ENCODE measurements around the gene ZFPM1. TPM values are rescaled to one million over a fixed set of nuclear protein-coding genes. Genes with fewer than 3 reads are reported as not detected.

The ZFPM1 gene
- total and polyA plus RNA-seq, 2 of the 8 experiments (the other 6 are each of a cell fraction or from before 2014, with no cell fraction given), result 0.74 to 4.8 TPM

GRCh38 chr16:88536510-88536909 is 83.4 kb downstream of the ZFPM1 start:
- peaks cover 10% of the 10 kb centered on the region; the same call in 1 of the 2 replicates for H3K23me2 ChIP-seq (ENCODE audit: low read depth, low read length)
- H2BK5ac ChIP-seq (ENCODE audit: low read depth, low read length), result no peak overlapping the region
- H4K91ac ChIP-seq (replicated peaks; ENCODE audit: insufficient read length, low read length), result no peak overlapping the region
- H3K27me3 ChIP-seq (replicated peaks in 1 of 4; ENCODE audit: control insufficient read depth in 3 of 4, extremely low read depth in 1 of 4, insufficient read depth in 3 of 4, low read length in 3 of 4), result no peaks in the 10 kb centered on the region; a peak in 3 of 7 replicates
- H3K23ac ChIP-seq (ENCODE audit: insufficient read length), result no peak overlapping the region
- H3K14ac ChIP-seq (ENCODE audit: insufficient read length), result no peak overlapping the region
- H2AFZ ChIP-seq (ENCODE audit: low read length), result no peak overlapping the region
- H3K79me2 ChIP-seq (ENCODE audit: control insufficient read depth in 1 of 2, insufficient read depth in 2 of 2, low read length in 2 of 2), result no peaks in the 10 kb centered on the region
- peaks cover 0 to 10% of the 10 kb centered on the region in 2 experiments for H4K20me1 ChIP-seq (replicated peaks in 1 of 2; ENCODE audit: control insufficient read depth in 1 of 2, insufficient read depth in 2 of 2, low read length in 2 of 2)
- no peak overlapping the region for H2AK5ac ChIP-seq (ENCODE audit: low read depth, low read length)
- H3K9me3 ChIP-seq (ENCODE audit: insufficient read depth in 2 of 2, low read depth in 1 of 2, low read length in 1 of 2), result no peaks in the 10 kb centered on the region
- H2BK20ac ChIP-seq (ENCODE audit: low read length), result no peak overlapping the region
- no peak overlapping the region for H3K4me3 ChIP-seq (ENCODE audit: extremely low read depth in 1 of 4, insufficient read depth in 2 of 4, low read depth in 3 of 4, low read length in 4 of 4)
- CTCF ChIA-PET (ENCODE audit: partially characterized antibody), result interaction anchor here (0.6 to 1.8 kb wide), 15 partner anchors 9 to 190 kb away, joined by 3 to 12 read pairs (median 4); no protein-coding TSS in a partner anchor
- no peak overlapping the region for H3K4ac ChIP-seq (replicated peaks; ENCODE audit: insufficient read length, low read depth, low read length)
- H4K8ac ChIP-seq (ENCODE audit: extremely low read depth, insufficient read depth, low read length), result no peak overlapping the region; the same call in 1 of the 2 replicates
- no peak overlapping the region for H3K9ac ChIP-seq (replicated peaks in 1 of 4; ENCODE audit: extremely low read depth in 1 of 4, low read depth in 3 of 4, low read length in 3 of 4)
- no peak overlapping the region for H2BK120ac ChIP-seq (replicated peaks; ENCODE audit: low read depth, low read length)
- H3K56ac ChIP-seq (replicated peaks; ENCODE audit: insufficient read length, low read depth, low read length), result no peak overlapping the region
- peaks cover 0 to 21% (median 8%) of the 10 kb centered on the region in 4 experiments; a peak in 6 of 7 replicates for H3K4me1 ChIP-seq (replicated peaks in 1 of 4; ENCODE audit: control insufficient read depth in 3 of 4, insufficient read depth in 4 of 4, low read length in 3 of 4)
- no peaks in the 10 kb centered on the region; a peak in 1 of 8 replicates for H3K36me3 ChIP-seq (ENCODE audit: control insufficient read depth in 2 of 4, insufficient read depth in 4 of 4, low read length in 3 of 4)
- WGBS, 2 experiments (ENCODE audit: extremely low coverage in 1 of 2, insufficient coverage in 1 of 2, insufficient read length in 1 of 2, insufficient replicate concordance in 2 of 2, low coverage in 1 of 2, low lambda C conversion rate in 2 of 2, missing lambda C conversion rate in 1 of 2), result 95% methylated on average over 11 of the region's 11 CpGs; no CpG with 5 or more reads in 1 of the 2 experiments
- no peak for DNase-seq (ENCODE audit: low read depth in 1 of 2, low spot score in 2 of 2)
- 0 out of 2 replicates have a peak, but pooled peaks cover 4% of the 10 kb centered on the region for H3K79me1 ChIP-seq (ENCODE audit: low read depth, low read length)
- no peak overlapping the region for H3K27ac ChIP-seq (ENCODE audit: low read depth, low read length)
- no peak overlapping the region for H2BK12ac ChIP-seq (ENCODE audit: low read depth, low read length)
- H3K18ac ChIP-seq (ENCODE audit: extremely low read depth, low read length), result no peak overlapping the region
- no peak for FAIRE-seq
- POLR2A ChIA-PET (ENCODE audit: partially characterized antibody), result interaction anchor here (1.1 to 1.9 kb wide), 3 partner anchors 10 to 14 kb away, joined by 3 to 5 read pairs (median 4); no protein-coding TSS in a partner anchor
- H4K5ac ChIP-seq (ENCODE audit: insufficient read length, low read depth, low read length), result no peak overlapping the region
- no peak overlapping the region for H3K4me2 ChIP-seq (ENCODE audit: insufficient read depth in 1 of 2, low read depth in 2 of 2, low read length in 2 of 2)
- no peak overlapping the region for H2BK15ac ChIP-seq (ENCODE audit: low read length)
- no peak for TF ChIP-seq E2F6 (IDR thresholded peaks at IDR 0.05)
- no peak for TF ChIP-seq TCF12 (IDR thresholded peaks at IDR 0.05; ENCODE audit: low read depth, low read length)
- TF ChIP-seq KDM4A (IDR thresholded peaks at IDR 0.05; ENCODE audit: low read depth, low read length, severe bottlenecking), result no peak
- TF ChIP-seq USF2 (IDR thresholded peaks at IDR 0.05; ENCODE audit: low read length), result no peak
- TF ChIP-seq CEBPB (IDR thresholded peaks at IDR 0.05; ENCODE audit: low read depth, low read length), result no peak
- no peak for TF ChIP-seq RBBP5 (IDR thresholded peaks at IDR 0.05; ENCODE audit: borderline replicate concordance, low read depth, low read length)
- TF ChIP-seq CTCF (IDR thresholded peaks at IDR 0.05; ENCODE audit: control extremely low read depth in 1 of 3, insufficient read depth in 1 of 3, low read depth in 1 of 3, low read length in 3 of 3), result no peak
- no peak for TF ChIP-seq SAP30 (IDR thresholded peaks at IDR 0.05; ENCODE audit: insufficient read depth, insufficient replicate concordance, low read length)
- TF ChIP-seq TBP (IDR thresholded peaks at IDR 0.05; ENCODE audit: low read depth, low read length), result no peak
